Stimulated activated naive CD4-positive, alpha-beta T cell (primary cell): ENCODE results near the gene PARD3.
"Not testable (repeated sequence)": the region's sequence is repeated elsewhere in the genome, so short reads cannot be mapped to it uniquely, and the experiment has no call there.

Experiments
- DNase-seq, 6 experiments: peaks; one replicate each; lab custom pipeline; 2025; lab: John Stamatoyannopoulos, UW

Gene PARD3

DNA sequence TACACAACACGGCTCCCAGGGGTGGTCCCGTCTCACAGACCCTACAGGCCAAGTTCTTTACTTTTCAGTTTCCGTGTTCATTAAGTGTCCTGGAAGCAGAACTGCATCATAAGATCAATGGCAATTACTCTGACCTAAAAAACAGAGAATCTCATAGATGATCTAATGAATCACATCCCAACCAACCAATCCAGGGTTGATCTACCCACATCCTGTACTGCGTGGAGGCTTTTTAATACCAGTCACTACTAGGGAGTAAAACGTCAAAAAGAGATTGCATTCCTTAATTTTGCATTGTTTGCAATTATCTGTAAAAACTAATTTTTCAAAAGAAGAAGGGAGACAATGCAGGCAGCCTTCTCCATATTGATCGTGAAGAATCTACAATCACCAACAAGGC is 72.6 kb downstream of the PARD3 start:
- DNase-seq = no peak

DNA sequence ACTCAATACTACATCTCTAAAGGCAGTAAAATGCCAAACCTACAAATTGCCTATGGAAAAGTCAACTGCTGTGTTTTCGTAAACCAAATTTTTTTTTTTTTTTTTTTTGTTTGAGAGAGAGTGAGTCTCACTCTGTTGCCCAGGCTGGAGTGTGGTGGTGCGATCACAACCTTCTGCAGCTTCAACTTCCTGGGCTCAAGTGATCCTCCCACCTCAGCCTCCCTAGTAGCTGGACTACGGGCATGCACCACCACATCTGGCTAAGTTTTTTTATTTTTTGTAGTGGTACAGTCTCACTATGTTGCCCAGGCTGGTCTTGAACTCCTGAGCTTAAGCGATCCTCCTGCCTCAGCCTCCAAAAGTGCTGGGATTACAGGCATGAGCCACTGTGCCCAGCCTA is 74.0 kb downstream of the PARD3 start:
- DNase-seq = not testable (repeated sequence)

DNA sequence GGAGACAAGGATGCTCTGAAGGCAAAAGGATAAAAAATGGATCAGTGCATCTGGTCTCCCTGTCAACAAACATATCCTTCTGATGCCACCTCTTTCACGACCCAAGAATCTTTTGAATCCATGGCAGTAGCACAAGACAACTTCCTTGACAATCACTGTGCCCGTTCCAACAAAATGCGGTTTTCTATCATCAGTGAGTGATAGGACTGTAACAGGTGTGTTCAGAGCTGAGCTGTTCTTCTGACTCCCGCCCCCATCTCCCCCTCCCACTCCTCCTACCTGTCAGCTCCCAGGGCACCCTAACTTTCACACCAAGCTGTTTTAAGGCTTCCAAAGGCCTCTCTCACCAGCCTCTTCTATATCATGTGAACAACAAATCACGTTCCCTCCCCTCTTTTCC is 74.8 kb downstream of the PARD3 start:
- DNase-seq = no peak

DNA sequence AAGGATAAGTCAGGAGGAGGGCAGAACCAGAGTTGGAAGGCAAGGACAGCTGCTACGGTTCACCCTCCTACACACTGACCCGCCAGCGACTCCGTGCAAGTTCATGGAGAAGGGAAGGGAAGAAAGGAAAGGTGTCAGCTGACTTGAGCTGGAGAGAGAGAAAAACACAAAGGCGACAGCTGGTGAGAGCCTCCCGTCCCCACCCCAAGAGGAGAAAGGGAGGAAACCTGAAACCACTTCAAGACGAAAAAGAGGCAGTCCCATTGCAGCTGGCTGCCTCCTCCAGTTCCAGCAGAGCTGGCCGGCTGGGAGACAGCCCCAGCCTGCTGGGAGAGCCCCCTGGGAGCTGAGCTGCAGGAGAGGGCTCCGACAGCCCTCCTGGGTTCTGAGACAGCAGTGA is 75.2 kb downstream of the PARD3 start:
- DNase-seq = no peak

DNA sequence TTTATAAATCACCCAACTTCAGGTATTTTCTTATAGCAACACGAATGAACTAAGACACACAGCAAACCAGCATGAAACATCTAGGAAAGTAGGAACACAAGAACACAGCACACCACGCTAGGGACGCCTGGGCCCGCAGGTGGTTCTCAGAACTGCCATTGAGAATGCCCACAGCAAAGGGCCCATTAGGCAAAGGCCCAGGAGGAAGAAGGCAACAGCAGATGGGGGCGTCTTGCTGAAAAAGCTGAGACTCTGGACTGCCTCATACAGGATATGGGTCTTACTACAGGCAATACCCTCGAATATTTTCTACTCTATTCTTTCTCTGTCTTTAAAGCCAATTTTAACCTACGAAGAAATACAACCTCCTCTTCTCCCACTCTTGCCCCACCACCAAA is 77.3 kb downstream of the PARD3 start:
- DNase-seq = no peak

DNA sequence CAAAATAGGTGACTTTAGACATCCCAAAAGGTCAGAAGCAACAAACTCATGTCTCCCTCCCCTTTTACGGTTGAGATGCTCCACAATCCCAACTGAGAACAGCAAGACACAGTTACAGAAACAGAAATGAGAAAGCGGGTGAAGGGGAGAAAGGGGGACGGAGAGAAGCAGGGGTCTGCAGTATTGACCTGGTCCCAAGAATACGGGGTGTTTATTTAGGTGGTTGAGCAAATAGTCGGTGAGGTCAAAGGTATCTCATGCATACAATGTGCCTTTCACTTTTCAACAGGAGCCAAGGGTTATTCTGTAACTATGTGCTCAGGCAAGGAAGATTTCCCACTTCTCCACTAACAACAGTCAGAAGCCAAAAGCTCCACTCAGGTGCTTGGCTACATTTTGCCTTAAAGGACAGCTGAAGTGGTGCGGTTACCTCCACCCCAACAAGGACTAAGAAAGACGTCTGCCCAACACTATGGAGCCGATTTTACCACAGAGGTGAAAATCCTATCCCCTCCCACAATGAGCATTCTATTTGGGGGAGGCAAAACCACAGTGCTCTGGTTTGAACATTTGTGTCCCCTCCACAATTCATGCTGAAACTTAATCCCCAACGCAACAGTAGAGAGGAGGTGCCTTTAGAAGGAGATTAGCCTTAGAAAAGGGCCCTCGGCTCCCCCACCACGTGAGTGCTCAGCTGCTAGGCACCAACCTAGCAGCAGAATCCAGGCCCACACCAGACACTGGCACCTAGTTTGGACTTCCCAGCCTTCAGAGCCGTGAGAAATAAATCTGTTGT is 77.9 kb downstream of the PARD3 start:
- DNase-seq = no peak

DNA sequence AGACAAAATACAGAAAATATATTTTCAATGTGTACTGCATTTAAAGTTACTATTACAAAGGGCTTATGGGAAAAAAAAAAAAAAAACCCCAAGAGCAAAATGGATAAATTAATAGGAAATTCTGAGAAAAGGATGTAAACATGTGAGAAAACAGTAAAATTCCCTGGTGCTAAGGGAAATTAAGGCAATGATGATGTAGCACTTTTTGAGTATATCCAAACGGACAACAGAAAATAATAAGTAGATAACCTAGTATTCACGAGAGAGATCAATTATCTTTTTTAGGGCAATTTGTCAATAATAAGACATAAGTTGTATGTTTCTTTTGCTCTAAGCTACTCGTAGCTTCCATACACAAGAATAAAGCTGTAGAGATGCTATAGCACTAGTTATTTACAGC is 80.2 kb downstream of the PARD3 start:
- no peak for DNase-seq

DNA sequence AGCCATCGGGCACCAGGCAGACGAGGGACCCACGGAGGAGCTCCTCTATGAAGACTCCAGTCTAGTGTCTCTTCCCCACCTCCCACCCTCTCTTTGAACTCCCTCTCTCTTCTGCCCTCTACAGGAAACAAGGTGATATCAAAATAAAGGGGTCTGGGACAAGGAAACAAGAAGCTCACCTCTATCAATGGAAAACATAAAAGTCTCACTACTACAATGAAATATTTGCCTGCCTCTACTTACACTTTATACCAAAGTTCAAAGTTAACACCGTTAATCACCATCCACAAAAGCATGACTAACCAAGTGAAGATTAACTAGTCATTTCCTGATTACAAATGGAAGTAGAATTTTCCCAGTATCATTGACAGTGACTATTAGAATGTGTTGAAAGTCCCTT is 82.2 kb downstream of the PARD3 start:
- DNase-seq = no peak

DNA sequence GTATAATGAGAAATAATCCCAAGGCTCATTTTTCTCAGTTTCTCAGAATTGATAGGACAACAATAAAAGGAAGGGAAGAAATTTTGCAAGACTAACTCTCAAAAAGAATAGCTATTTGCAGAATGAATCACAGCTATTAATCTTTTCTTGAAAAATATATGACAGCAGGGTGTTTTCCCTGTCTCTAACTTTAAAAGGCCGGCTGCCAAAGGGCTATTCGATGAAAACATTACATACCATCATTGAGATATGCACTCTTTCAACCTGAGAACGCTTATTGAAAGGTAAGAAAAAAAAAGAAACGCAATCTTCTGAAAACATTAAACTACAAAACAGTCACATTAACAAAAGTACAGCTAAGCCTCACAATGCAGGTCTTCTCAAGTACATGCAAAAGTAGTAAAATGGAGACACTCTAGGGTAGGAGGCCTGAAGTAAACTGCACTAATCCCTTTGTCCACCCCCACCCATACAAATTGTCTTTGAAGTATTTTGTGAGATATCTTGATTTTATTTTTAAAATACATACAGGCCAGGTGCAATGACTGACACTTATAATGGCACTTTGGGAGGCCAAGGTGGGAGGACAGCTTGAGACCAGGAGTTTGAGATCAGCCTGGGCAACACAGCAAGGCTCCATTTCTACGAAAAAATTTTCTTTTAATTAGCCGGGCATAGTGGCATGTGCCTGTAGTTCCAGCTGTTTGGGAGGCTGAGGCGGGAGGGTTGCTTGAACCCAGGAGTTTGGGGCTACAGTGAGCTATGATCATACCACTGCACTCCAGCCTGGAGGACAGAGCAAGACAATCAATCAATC is 83.0 kb downstream of the PARD3 start:
- no peak for DNase-seq

DNA sequence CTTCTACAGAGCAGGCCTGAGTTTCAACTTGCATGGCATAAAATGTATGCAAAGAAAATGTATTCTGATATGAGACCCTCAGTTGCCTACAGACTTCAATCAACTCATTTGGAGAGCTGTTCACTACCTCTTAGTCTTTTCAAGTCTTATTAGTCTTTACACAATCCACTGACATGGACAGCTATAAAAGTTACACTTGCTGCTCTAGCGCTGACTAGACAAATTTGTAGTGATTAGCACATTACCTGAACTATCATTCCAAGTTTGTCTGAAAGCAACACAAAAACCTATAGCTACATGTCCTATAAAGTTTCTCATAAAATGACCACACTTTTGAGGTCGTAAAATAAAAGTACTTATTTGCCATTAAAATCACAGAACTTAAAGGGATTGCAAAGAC is 83.9 kb downstream of the PARD3 start:
- DNase-seq = no peak

DNA sequence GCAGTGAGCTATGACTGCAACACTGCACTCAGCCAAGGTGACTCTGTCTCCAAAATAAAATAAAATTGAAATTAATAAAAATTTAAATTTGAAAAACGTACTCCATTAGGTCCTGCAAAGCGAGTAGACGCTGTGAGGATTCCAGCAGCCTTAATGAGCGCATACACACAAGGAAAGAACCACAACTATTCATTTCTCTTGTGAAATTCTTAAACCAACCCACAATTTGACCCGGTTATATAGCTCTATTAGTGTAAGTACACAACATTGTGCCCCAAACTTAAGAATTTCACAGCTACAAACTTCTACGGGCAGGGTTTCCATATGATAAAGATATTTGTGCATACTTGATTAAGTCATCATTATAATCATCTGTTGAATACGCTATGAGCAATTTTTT is 84.4 kb downstream of the PARD3 start:
- no peak for DNase-seq

DNA sequence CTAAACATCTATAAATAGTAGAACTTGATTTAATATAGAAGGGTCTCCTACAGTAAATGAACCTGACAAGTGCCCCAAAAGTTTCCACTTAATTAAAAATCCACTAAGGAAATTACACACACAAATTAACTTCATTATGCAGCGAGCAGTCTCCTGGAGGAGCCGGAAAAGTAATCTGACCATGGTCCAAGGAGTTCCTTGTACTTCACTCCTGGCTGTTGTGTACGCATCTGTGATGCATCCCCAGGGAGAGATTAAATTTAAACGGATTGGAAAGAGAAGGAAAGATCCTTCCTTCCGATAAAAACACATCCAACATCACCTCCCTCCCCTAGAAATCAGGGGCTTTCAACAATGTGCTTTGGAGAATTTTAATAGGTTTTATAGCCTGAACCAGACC is 85.5 kb downstream of the PARD3 start:
- DNase-seq = no peak

DNA sequence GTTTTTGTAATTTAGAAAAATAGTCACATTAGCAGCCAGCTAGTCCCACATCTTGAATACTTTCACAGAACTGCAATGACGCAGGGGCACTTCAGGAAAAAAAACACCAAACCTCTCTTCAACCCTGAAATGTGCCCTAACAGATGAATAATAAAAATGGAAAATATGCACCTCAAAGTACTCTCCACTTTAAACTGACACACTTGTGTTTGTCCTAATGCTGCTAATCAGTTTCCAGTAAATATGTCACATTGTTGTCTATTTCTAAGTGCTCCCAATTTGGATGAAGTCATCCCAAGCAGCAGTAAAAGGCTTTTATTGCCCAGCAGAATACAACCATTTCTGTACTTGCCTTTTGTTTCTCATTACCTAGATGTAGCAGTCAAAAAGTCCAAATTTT is 86.7 kb downstream of the PARD3 start:
- DNase-seq = no peak

DNA sequence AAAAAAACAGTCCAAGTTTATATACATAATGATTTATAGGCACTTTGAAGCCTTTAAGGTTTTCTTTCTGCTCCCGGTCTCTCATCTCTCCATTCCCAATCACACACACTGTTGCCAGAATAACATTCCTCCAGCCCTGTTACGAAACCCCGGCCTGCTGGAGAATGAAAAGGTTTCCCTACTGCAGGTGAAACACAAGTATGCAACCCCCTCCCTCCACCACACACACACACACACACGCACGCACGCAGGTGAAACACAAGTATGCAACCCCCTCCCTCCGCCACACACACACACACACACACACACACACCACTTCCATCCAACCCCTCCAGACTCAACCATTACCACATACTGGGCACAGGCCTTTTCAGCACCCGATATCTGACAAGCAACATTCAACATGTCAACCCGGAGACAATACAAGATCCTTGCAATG is 87.5 kb downstream of the PARD3 start:
- DNase-seq = no peak

DNA sequence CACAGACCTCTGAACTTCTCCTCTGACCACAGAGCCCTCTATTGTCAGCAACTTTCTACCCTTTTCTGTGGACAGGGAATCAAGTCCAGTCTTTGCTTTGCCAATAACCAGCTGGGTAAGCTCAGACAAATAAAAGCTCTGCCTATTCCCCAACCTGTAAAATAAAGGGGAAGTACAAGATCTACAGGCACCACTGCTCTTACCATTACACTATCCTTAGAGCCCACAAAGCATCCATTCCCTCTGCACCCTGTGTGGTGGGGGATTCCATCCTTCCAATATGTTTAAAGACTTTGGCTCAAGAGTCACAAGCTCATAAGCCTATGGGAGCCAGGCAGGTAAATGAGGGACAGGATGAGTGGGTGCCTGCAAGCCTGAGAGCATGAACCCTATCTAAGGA is 88.2 kb downstream of the PARD3 start:
- no peak for DNase-seq

DNA sequence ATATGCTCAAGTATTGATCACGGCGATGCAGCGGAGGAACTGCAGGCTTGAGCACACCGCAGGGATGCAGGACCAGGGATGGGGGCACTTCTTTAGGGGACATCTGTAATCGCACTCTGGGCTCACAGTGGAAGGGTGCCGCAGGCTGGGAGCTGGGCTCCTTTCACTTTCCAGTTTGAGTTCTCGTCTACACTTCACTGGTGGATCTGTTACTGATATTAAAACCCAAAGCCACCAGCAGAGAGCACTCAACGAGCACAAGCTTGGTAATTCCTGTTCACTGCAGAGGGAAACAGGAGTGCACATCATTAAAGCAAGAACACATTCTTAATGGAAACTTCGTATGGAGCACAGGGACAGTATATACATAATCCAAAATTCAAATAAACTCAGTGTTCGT is 91.3 kb downstream of the PARD3 start:
- DNase-seq = no peak

DNA sequence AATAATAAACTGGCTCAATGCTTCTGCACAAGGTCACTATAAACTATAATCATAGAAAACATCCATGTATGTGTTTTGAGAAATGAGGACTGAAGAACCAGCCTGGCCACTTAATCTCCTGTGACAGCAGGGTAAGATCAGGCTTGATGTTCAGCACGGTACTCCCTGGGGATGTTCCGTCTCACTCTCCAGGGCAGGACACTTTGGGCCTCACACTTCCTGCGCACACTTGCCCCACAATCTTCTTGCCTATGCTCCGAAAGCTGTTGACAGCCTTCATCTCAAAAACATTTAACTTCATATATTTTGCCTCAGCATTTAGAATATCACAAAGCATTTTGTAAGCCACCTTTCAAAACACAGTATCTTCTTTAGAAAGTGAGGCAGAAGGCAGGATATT is 92.7 kb downstream of the PARD3 start:
- DNase-seq = no peak

DNA sequence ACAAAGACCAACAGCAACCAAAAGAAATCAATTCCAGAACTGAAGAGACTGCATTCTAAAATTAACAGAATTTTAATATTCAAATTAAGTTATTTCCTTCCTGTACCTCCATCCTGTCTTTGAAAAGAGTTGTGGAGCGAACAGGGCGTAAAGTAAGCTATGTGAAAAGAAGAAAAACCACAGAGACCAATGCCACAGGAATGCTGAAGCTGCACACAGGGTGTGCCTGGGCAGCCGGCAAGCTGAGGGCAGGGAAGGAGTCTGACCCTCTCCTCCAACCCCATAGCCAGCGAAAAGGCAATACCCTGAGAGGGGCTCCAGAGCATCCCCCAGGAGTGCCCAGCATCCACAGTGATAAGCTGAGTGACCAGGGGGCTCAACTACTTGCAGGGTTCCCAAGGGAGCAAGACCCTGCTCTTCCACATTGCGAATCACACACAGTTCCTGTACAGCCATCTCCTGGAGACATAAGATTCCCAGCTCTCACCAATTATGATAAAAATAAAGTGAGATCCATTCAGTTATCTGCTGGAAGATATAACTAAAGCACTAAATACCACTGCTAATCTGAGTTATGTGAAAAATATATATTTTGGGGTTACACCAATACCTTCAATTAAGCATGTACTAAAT is 93.8 kb downstream of the PARD3 start:
- DNase-seq = no peak

DNA sequence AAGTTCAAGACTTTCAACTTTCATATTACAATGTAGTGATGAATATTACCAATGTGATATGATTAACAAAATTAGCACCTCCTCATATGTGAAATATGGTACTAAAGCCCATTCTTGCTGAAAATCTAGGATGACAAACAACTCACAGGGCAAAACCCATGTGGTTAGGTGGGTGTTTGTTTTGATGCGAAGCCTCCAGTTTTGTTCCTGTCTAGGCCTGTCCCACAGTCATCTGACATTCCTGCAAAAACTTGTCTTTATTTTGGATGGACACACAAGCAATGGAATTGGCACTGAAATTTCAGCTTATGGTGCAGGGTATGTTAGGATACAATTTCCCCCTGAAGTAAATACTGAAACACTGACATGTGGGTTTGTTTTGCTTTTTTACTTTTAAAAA is 95.3 kb downstream of the PARD3 start:
- no peak for DNase-seq

DNA sequence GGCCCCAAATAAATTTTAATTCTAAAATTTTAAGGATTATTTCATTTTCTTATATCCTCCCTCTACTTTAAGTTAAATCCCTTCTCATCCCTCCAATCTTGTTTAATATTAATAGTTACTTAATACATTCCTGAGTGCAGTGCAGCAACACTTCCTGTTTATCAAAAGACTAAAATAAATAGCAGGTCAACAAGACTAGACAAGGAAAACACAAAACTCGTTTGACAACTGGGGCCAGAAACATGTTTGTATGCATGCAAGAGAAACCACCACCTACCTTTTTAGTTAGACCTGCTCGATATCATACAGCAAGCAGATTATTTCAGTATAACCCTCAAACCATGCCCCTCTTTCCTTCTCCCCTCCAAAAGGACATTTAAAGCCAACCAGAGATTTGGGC is 95.8 kb downstream of the PARD3 start:
- no peak for DNase-seq

DNA sequence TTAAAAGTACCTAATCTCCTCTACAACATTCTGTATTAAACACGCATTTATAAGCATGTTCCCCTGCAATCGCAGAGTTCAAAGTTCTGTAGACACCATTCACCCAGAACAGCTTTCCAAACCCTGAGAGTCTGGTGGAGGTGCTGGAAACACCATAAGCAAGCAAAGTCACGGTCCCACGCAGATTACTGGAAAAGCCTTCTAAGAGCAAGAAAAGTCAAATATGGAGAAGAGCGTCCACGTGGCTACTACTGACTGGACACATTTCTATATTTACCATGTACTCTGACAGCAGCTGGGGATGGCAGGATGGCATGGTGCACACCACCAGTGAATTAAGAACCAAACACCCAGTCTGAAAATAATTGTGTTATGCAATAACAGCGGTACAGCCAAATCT is 97.7 kb downstream of the PARD3 start:
- no peak for DNase-seq

DNA sequence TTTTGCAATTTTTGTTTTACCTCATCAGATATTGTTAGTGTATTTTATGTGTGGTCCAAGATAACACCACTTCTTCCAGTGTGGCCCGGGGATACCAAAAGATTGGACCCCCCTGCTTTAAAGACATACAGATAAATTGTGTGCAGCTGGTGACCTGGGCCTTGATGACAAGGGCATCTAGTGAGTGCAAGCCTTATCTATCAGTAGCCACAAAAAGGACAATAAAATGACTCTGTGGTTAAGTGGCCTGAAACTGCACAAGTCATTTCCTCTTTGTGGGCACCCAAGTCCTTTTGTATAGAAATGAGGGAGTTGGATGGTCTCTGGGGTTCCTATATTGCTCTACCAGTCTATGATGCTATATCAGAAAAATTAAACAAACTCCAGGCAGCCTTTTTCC is 98.1 kb downstream of the PARD3 start:
- DNase-seq = no peak

DNA sequence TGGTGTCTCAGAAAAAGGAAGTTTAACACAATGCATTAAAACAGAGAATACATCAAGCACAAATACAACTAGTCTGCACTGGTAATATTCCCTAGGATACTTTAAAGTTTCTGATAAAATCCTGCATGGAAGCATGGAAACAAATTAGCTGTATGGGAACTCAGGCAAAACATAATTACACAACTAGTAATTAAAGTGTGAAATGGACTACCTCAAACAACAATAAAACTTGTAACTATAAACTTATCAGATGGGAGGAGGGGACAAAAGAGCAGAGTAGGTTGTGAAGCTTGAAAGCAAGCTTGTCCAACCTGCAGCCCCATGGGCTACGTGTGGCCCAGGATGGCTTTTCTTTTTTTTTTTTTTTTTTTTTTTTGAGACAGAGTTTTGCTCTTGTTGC is 98.9 kb downstream of the PARD3 start:
- no peak for DNase-seq
